Activated T-helper 2 cell treated with anti-CD3 and anti-CD28 coated beads, Interferon-gamma antibody, Interleukin-2, Interleukin-4, amounts not matched to agents 10 μg/mL and 5 μg/mL and 100 μg/mL, durations not matched to agents 14 hours and 24 hours and 36 hours (primary cell): ENCODE data around the gene ARHGEF38. TPM values are rescaled to one million over a fixed set of nuclear protein-coding genes. Genes with fewer than 3 reads are reported as not detected.

Source experiments
- DNase-seq: peaks from one replicate; pipeline ENCODE4 v3.0.0; 2021; ENCODE audit warnings: low spot score
- H3K27ac Mint-ChIP-seq: one replicate; pipeline ENCODE4 v1.8.0; 2021; ENCODE audit warnings: mixed read lengths
- H3K27me3 Mint-ChIP-seq: one replicate; pipeline ENCODE4 v1.8.0; 2021; ENCODE audit warnings: low read depth, mixed read lengths
- H3K36me3 Mint-ChIP-seq: one replicate; pipeline ENCODE4 v1.8.0; 2021; ENCODE audit warnings: low read depth, mixed read lengths
- H3K4me1 Mint-ChIP-seq: one replicate; pipeline ENCODE4 v1.8.0; 2021; ENCODE audit warnings: low read depth, mixed read lengths
- H3K4me3 Mint-ChIP-seq: one replicate; pipeline ENCODE4 v1.8.0; 2021; ENCODE audit warnings: low read depth, mild to moderate bottlenecking, moderate library complexity, mixed read lengths
- H3K9me3 Mint-ChIP-seq: one replicate; pipeline ENCODE4 v1.8.0; 2021; ENCODE audit warnings: mixed read lengths
- intact Hi-C: fragments of 100-400 bp; cut with micrococcal nuclease; formaldehyde crosslinking; loops from one replicate; pipeline ENCODE4 v1.15.1; 2023
- total RNA-seq: library from RNA; stranded (reverse); gene quantifications from 2 replicates; pipeline ENCODE4 v1.2.3, GENCODE V29; 2022

Gene ARHGEF38
- total RNA-seq, 1 donor from 2014 or later = not detected

- no peak overlapping the region for H3K27ac Mint-ChIP-seq
- peaks cover 10% of the 10 kb centered on the region for H3K4me1 Mint-ChIP-seq
- H3K4me3 Mint-ChIP-seq = no peak overlapping the region
- H3K27me3 Mint-ChIP-seq = peaks cover 13% of the 10 kb centered on the region
- DNase-seq = no peak
- intact Hi-C loops = no loop called here
- no peaks in the 10 kb centered on the region for H3K9me3 Mint-ChIP-seq
- no peaks in the 10 kb centered on the region for H3K36me3 Mint-ChIP-seq
Measured at GRCh38 chr4:105543881-105544280, 8.5 kb upstream of the ARHGEF38 start.

GRCh38 chr4:105544520-105545286 is 7.7 kb upstream of the ARHGEF38 start:
- peaks cover 10% of the 10 kb centered on the region for H3K4me1 Mint-ChIP-seq
- no peaks in the 10 kb centered on the region for H3K36me3 Mint-ChIP-seq
- no peaks in the 10 kb centered on the region for H3K9me3 Mint-ChIP-seq
- H3K4me3 Mint-ChIP-seq = no peak overlapping the region
- intact Hi-C loops = no loop called here
- DNase-seq = no peak
- peaks cover 13% of the 10 kb centered on the region for H3K27me3 Mint-ChIP-seq
- H3K27ac Mint-ChIP-seq = no peak overlapping the region

GRCh38 chr4:105546086-105546485 is 6.3 kb upstream of the ARHGEF38 start:
- no peak overlapping the region for H3K4me3 Mint-ChIP-seq
- no peaks in the 10 kb centered on the region for H3K36me3 Mint-ChIP-seq
- no peak for DNase-seq
- H3K27ac Mint-ChIP-seq = no peak overlapping the region
- peaks cover 8% of the 10 kb centered on the region for H3K4me1 Mint-ChIP-seq
- intact Hi-C loops = no loop called here
- H3K27me3 Mint-ChIP-seq = peaks cover 13% of the 10 kb centered on the region
- no peaks in the 10 kb centered on the region for H3K9me3 Mint-ChIP-seq

GRCh38 chr4:105547769-105548168 is 4.7 kb upstream of the ARHGEF38 start:
- intact Hi-C loops = no loop called here
- no peak for DNase-seq
- no peaks in the 10 kb centered on the region for H3K36me3 Mint-ChIP-seq
- no peaks in the 10 kb centered on the region for H3K4me1 Mint-ChIP-seq
- H3K27ac Mint-ChIP-seq = no peak overlapping the region
- no peak overlapping the region for H3K4me3 Mint-ChIP-seq
- no peaks in the 10 kb centered on the region for H3K9me3 Mint-ChIP-seq
- peaks cover 8% of the 10 kb centered on the region for H3K27me3 Mint-ChIP-seq

GRCh38 chr4:105548483-105548882 is 3.9 kb upstream of the ARHGEF38 start:
- no peaks in the 10 kb centered on the region for H3K4me1 Mint-ChIP-seq
- no peaks in the 10 kb centered on the region for H3K36me3 Mint-ChIP-seq
- H3K4me3 Mint-ChIP-seq = no peak overlapping the region
- H3K27me3 Mint-ChIP-seq = peaks cover 5% of the 10 kb centered on the region
- DNase-seq = no peak
- H3K27ac Mint-ChIP-seq = no peak overlapping the region
- intact Hi-C loops = no loop called here
- H3K9me3 Mint-ChIP-seq = no peaks in the 10 kb centered on the region

- intact Hi-C loops = no loop called here
- no peak overlapping the region for H3K4me3 Mint-ChIP-seq
- no peaks in the 10 kb centered on the region for H3K4me1 Mint-ChIP-seq
- no peak for DNase-seq
- no peaks in the 10 kb centered on the region for H3K9me3 Mint-ChIP-seq
- no peak overlapping the region for H3K27ac Mint-ChIP-seq
- H3K27me3 Mint-ChIP-seq = peaks cover 8% of the 10 kb centered on the region
- H3K36me3 Mint-ChIP-seq = no peaks in the 10 kb centered on the region
Measured at GRCh38 chr4:105550641-105551040, 1.8 kb upstream of the ARHGEF38 start.

GRCh38 chr4:105555409-105555808 is 3.0 kb downstream of the ARHGEF38 start:
- Mint-ChIP-seq H3K4me3 (no peak overlapping the region), H3K27ac (no peak overlapping the region), H3K9me3 (no peaks in the 10 kb centered on the region), H3K27me3 (peaks cover 6% of the 10 kb centered on the region), H3K4me1 (no peaks in the 10 kb centered on the region), H3K36me3 (no peaks in the 10 kb centered on the region)
- intact Hi-C loops = no loop called here
- no peak for DNase-seq

GRCh38 chr4:105556206-105556605 is 3.8 kb downstream of the ARHGEF38 start:
- peaks cover 6% of the 10 kb centered on the region for H3K27me3 Mint-ChIP-seq
- intact Hi-C loops = no loop called here
- H3K9me3 Mint-ChIP-seq = no peaks in the 10 kb centered on the region
- no peak overlapping the region for H3K27ac Mint-ChIP-seq
- no peak overlapping the region for H3K4me3 Mint-ChIP-seq
- H3K36me3 Mint-ChIP-seq = no peaks in the 10 kb centered on the region
- no peaks in the 10 kb centered on the region for H3K4me1 Mint-ChIP-seq
- DNase-seq = no peak

GRCh38 chr4:105558277-105558676 is 5.9 kb downstream of the ARHGEF38 start:
- no peak for DNase-seq
- Mint-ChIP-seq H3K4me3 (no peak overlapping the region), H3K27ac (no peak overlapping the region), H3K4me1 (no peaks in the 10 kb centered on the region), H3K36me3 (no peaks in the 10 kb centered on the region), H3K27me3 (peaks cover 10% of the 10 kb centered on the region), H3K9me3 (no peaks in the 10 kb centered on the region)
- intact Hi-C loops = no loop called here

- Mint-ChIP-seq H3K36me3 (no peaks in the 10 kb centered on the region), H3K4me3 (no peak overlapping the region), H3K4me1 (no peaks in the 10 kb centered on the region)
Measured at GRCh38 chr4:105560421-105560848, 8.0 kb downstream of the ARHGEF38 start.

GRCh38 chr4:105563352-105563751 is 10.9 kb downstream of the ARHGEF38 start:
- no peak overlapping the region for H3K4me3 Mint-ChIP-seq
- H3K27me3 Mint-ChIP-seq = peaks cover 4% of the 10 kb centered on the region
- H3K27ac Mint-ChIP-seq = no peak overlapping the region
- intact Hi-C loops = no loop called here
- H3K9me3 Mint-ChIP-seq = no peaks in the 10 kb centered on the region
- H3K36me3 Mint-ChIP-seq = no peaks in the 10 kb centered on the region
- DNase-seq = no peak
- no peaks in the 10 kb centered on the region for H3K4me1 Mint-ChIP-seq

More at GRCh38 chr4:105560421-105560848, 8.0 kb downstream of the ARHGEF38 start:
- DNase-seq = no peak
- Mint-ChIP-seq H3K9me3 (no peaks in the 10 kb centered on the region), H3K27me3 (peaks cover 6% of the 10 kb centered on the region), H3K27ac (no peak overlapping the region)
- intact Hi-C loops = no loop called here

- intact Hi-C loops = no loop called here
- no peak overlapping the region for H3K27ac Mint-ChIP-seq
- H3K4me1 Mint-ChIP-seq = no peaks in the 10 kb centered on the region
- H3K9me3 Mint-ChIP-seq = no peaks in the 10 kb centered on the region
- no peaks in the 10 kb centered on the region for H3K27me3 Mint-ChIP-seq
- H3K4me3 Mint-ChIP-seq = no peak overlapping the region
- H3K36me3 Mint-ChIP-seq = no peaks in the 10 kb centered on the region
- no peak for DNase-seq
Measured at GRCh38 chr4:105568584-105568983, 16.2 kb downstream of the ARHGEF38 start.

GRCh38 chr4:105569057-105569865 is 16.8 kb downstream of the ARHGEF38 start:
- Mint-ChIP-seq H3K27ac (no peak overlapping the region), H3K4me1 (no peaks in the 10 kb centered on the region), H3K27me3 (no peaks in the 10 kb centered on the region), H3K36me3 (no peaks in the 10 kb centered on the region), H3K4me3 (no peak overlapping the region), H3K9me3 (no peaks in the 10 kb centered on the region)
- DNase-seq = no peak
- intact Hi-C loops = no loop called here
